Heart left ventricle (tissue), 16 donors: ENCODE measurements around the gene IFT80. TPM values are rescaled to one million over a fixed set of nuclear protein-coding genes. Genes with fewer than 3 reads are reported as not detected.
A peak's percentile ranks its signal among the peaks of the same experiment; 100 is the strongest.

Experiments
- ATAC-seq, 4 donors: fragments of 200-7000 bp; cut with Tn5 transposase; one replicate each; pipeline ENCODE4 v1.9.1; 2020 to 2022; ENCODE audit warnings: moderate library complexity in 4 of 4, mild to moderate bottlenecking in 3 of 4, moderate number of reproducible peaks in 1 of 4
- DNase-seq, 5 donors: peaks; one replicate each; pipeline ENCODE4 v3.0.0-alpha.2; 2020
- H3K27ac ChIP-seq, 12 donors: fragments of 200-600 bp; sonication (generic) in 4 of 12; one replicate each; pipeline versions ENCODE4 v1.5.0 to v1.8.0; 2016 to 2022; ENCODE audit warnings: mild to moderate bottlenecking in 2 of 12
- H3K27me3 ChIP-seq, 9 donors: fragments of 200-600 bp; sonication (generic) in 2 of 9; one replicate each; pipeline versions ENCODE4 v1.5.1 to v1.8.0; 2016 to 2022; ENCODE audit warnings: mild to moderate bottlenecking in 3 of 9
- H3K36me3 ChIP-seq, 9 donors: fragments of 200-600 bp; sonication (generic) in 2 of 9; one replicate each; pipeline versions ENCODE4 v1.5.0 to v1.8.0; 2018 to 2022; ENCODE audit warnings: mild to moderate bottlenecking in 2 of 9
- H3K4me1 ChIP-seq, 12 donors: fragments of 200-600 bp; sonication (generic) in 4 of 12; one replicate each; pipeline versions ENCODE4 v1.5.0 to v1.8.0; 2016 to 2022; ENCODE audit warnings: mild to moderate bottlenecking in 3 of 12
- H3K4me3 ChIP-seq, 12 donors: fragments of 200-600 bp; sonication (generic) in 4 of 12; one replicate each; pipeline versions ENCODE4 v1.5.0 to v1.8.0; 2017 to 2022; ENCODE audit warnings: mild to moderate bottlenecking in 9 of 12, moderate library complexity in 4 of 12
- H3K9me3 ChIP-seq, 12 donors: fragments of 200-600 bp; sonication (generic) in 4 of 12; one replicate each; pipeline versions ENCODE4 v1.5.0 to v1.8.0; 2016 to 2022; ENCODE audit warnings: mild to moderate bottlenecking in 1 of 12
- POLR2A ChIP-seq, 2 donors: fragments of 450-650 bp; IDR thresholded peaks; one replicate each; pipeline ENCODE4 v1.6.1; 2017; ENCODE audit warnings: antibody characterized with exemption in 2 of 2, mild to moderate bottlenecking in 2 of 2, moderate library complexity in 2 of 2
- WGBS, 4 donors: extraction: QIAGEN DNeasy Blood & Tissue Kit in 2 of 4; methylation state at CpG; one replicate each; pipeline versions ENCODE4 v1.1.5 to v1.1.7; 2013 to 2018; 5-methylcytosine and 5-hydroxymethylcytosine counted together
- intact Hi-C, 10 donors: fragments of 100-400 bp; cut with DNase I; formaldehyde crosslinking; loops; one replicate each; pipeline versions ENCODE4 v1.11.1 to v1.14.2; 2022
- polyA plus RNA-seq, 2 donors: library from polyadenylated mRNA; stranded (reverse); fragments of 200-250 nt; gene quantifications; one replicate each; pipeline ENCODE4 v1.2.3, GENCODE V29; 2013
- total RNA-seq, 9 donors: library from RNA; depleted of rRNA in 2 of 9; stranded (reverse); fragments of >200 nt in 2 of 9; fragmentation: NEBNext Ultra II Directional in 3 of 9; extraction: Animal tissue kit (Norgen Biotek cat#: 25700) in 3 of 9; gene quantifications; one replicate each; pipeline versions ENCODE4 v1.1.0 to v1.2.4, GENCODE V29; 2016 to 2023
- TF ChIP-seq, protein P1 (sequence below), 12 donors: fragments of 200-600 bp; sonication (generic) in 4 of 12; IDR thresholded peaks; one replicate each; pipeline versions ENCODE4 v1.5.0 to v1.8.0; 2018 to 2022; ENCODE audit warnings: antibody characterized with exemption in 12 of 12, mild to moderate bottlenecking in 5 of 12
- donor health status: ischemic (EF 13 %, LVEDD 7.1; RV severe dilation, severe dysfunction).
- donor health status: healthy with polysubstance abuse.
- donor health status: DM: no; HTN: yes; CAD: no.
- donor health status: DM: no; HTN: no; CAD: no.
- donor health status: ischemic (EF 25% LVEDD 6.9; RV normal size, moderate dysfunction).
- donor health status: ischemic (EF 25% LVEDD 5.7; RV mildly dilated, moderate dysfunction).
- donor health status: healthy.
- donor health status: DM: yes; HTN: yes; CAD: no.
- donor health status: ischemic (EF 35%, LVEDD 5.7; RV mildly dilated, moderate dysfunction).
- donor health status: nonischemic (EF 11% LVEDD 7.7; RV severe dilation, severe dysfunction).
- donor health status: DM: yes; HTN: yes; CAD: no.
- donor health status: PGD.
- donor health status: ischemic (EF 29% LVEDD 5.4; RV normal size, mild dysfunction).
- donor health status: nonischemic (EF 23%, LVEDD 6.1; RV moderate dilation, normal function).

Gene IFT80
- total and polyA plus RNA-seq, 11 donors: 6.2 to 18.6 (median 10.5) TPM

DNA sequence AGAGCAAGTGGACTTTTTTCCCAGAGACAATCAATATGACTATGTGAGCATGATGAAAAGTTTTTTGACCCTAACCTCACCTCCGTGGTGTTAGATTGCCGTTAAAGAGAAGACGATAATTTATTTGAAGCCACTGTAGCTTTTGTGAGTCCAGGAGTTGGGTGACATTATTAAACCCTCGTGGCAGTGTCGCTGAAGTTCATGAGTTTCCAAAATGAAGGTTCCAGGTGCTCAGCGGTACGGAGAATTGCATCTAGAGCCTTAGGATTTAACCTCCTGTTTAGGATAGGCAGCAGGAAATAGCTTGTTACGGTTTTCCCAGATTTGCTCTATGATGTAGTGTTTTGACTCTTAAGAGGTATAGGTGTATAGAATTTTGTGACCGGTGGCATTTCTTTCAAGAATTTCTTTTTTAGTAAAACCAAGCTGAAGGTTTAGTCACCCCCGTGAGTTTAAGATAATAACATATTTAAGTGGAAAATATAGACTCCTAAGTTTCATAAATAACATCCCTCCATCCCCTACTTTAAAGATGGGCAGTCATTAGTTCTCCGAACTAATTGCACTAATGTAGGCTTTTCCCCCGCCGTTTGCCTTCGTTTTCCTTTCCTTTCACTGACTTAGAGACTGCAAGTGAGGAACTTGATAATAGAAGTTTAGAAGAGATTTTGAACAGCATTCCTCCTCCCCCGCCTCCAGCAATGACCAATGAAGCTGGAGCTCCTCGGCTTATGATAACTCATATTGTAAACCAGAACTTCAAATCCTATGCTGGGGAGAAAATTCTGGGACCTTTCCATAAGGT, 2.5 kb upstream of the IFT80 start:
- 7 to 15% (median 12%) methylated on average over 16 of the region's 16 CpGs for WGBS, 4 donors
- intact Hi-C loops: no loop called here

DNA sequence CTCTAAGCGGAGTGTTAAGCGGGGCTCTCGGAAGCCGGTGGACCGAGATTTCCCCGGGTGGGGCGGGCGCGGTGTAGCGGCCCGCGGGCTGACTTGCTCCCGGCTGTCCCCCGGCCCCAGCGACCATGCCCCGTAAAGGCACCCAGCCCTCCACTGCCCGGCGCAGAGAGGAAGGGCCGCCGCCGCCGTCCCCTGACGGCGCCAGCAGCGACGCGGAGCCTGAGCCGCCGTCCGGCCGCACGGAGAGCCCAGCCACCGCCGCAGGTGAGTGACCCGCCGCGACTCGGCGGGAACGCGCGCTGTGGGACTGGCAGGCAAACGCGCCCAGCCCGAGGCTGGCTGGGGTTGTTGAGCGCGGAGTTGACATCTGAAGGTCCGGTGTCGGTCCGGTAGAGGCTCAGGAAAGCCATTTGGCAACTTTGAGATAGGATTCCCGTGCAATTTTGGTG, 1.7 kb upstream of the IFT80 start:
- Histone ChIP-seq H3K9me3 (no peaks in the 10 kb centered on the region), H3K36me3 (peaks cover 0 to 10% (median 0%) of the 10 kb centered on the region in 9 donors), H3K27ac (peak overlapping the region; percentile 15 to 93 (median 86)), H3K4me1 (peaks cover 0 to 40% (median 17%) of the 10 kb centered on the region in 12 donors), H3K27me3 (no peaks in the 10 kb centered on the region), H3K4me3 (peak overlapping the region; percentile 47 to 90 (median 74))
- ATAC-seq (peak in 2 of 4 donors; percentile 13 to 25), DNase-seq (peak; percentile 23 to 73 (median 31))
- intact Hi-C loops: no loop called here
- TF ChIP-seq, protein P1, sequence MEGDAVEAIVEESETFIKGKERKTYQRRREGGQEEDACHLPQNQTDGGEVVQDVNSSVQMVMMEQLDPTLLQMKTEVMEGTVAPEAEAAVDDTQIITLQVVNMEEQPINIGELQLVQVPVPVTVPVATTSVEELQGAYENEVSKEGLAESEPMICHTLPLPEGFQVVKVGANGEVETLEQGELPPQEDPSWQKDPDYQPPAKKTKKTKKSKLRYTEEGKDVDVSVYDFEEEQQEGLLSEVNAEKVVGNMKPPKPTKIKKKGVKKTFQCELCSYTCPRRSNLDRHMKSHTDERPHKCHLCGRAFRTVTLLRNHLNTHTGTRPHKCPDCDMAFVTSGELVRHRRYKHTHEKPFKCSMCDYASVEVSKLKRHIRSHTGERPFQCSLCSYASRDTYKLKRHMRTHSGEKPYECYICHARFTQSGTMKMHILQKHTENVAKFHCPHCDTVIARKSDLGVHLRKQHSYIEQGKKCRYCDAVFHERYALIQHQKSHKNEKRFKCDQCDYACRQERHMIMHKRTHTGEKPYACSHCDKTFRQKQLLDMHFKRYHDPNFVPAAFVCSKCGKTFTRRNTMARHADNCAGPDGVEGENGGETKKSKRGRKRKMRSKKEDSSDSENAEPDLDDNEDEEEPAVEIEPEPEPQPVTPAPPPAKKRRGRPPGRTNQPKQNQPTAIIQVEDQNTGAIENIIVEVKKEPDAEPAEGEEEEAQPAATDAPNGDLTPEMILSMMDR (IDR thresholded peaks at IDR 0.05): no peak
- TF ChIP-seq POLR2A (IDR thresholded peaks at IDR 0.05): no peak
- WGBS, 4 donors: 0 to 1% (median 0%) methylated on average over 32 to 51 of the region's 51 CpGs

More for the DNA sequence above, 2.5 kb upstream of the IFT80 start:
- Histone ChIP-seq H3K4me3 (peak overlapping the region; percentile 47 to 90 (median 74)), H3K36me3 (peaks cover 0 to 11% (median 0%) of the 10 kb centered on the region in 9 donors), H3K4me1 (peaks cover 0 to 40% (median 17%) of the 10 kb centered on the region in 12 donors), H3K27me3 (no peaks in the 10 kb centered on the region), H3K9me3 (no peaks in the 10 kb centered on the region), H3K27ac (peak overlapping the region in 9 of 12 donors; percentile 15 to 93 (median 86))
- ATAC-seq (no peak), DNase-seq (peak in 1 of 5 donors; percentile 35)
- TF ChIP-seq, protein P1 (IDR thresholded peaks at IDR 0.05): no peak
- TF ChIP-seq POLR2A (IDR thresholded peaks at IDR 0.05): no peak

DNA sequence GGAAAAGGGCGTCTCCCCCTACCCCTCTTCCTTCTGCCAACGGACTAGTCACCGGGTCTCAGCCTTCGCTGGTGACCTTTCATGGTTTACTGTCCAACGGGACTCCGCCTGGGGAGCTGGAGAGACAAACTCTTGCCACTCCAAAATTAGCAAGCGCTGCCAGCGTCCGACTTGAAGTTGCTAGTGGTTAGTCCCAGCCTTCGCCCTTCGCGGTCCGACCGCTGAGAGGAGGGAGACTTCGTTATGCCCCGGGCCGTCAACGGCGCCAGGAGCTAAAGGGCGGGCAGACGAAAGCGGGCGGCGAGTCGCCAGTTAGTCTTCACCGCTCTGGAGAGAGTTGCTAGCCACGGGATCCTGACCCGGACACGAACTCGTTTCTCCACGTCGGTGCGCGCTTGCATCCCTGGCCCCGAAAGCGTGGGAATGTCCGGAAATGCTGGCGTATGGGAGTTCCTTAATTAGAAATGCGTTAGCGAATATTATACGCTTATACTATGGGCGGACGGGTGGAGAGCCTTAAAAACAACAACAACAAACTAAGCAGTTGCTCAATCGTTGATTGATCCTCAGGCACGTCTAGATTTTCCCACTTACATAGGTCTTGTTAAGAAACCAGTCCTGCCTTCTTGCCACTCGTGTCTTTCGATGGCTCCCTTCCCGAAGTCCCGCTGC, 1.1 kb upstream of the IFT80 start:
- Histone ChIP-seq H3K4me1 (peaks cover 0 to 40% (median 17%) of the 10 kb centered on the region in 12 donors), H3K27ac (peak overlapping the region; percentile 72 to 93 (median 86)), H3K9me3 (no peaks in the 10 kb centered on the region), H3K36me3 (peaks cover 0 to 7% (median 0%) of the 10 kb centered on the region in 9 donors), H3K4me3 (peak overlapping the region; percentile 47 to 90 (median 74)), H3K27me3 (no peaks in the 10 kb centered on the region)
- DNase-seq: peak; percentile 45 to 74 (median 51)
- WGBS, 4 donors: 0 to 1% (median 0%) methylated on average over 45 to 49 of the region's 49 CpGs
- intact Hi-C loops: no loop called here
- TF ChIP-seq, protein P1 (IDR thresholded peaks at IDR 0.05): no peak
- TF ChIP-seq POLR2A (IDR thresholded peaks at IDR 0.05): no peak
- peak in 3 of 4 donors; percentile 16 to 36 (median 30) for ATAC-seq

DNA sequence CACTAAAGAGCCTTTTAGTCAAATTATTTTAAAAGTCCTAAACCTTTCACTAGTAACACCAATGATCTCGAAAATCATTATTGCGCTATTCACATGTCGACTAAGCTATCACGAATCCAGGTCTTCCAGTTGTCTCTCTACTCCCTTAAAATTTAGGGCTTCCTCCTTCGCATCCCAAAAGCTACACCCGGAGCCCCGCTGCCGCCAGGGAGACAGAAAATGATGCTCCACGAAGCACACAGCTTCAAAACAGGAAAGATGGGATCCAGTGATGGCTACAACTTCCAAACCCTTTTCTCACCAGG, 253 bp downstream of the IFT80 start:
- DNase-seq (no peak), ATAC-seq (peak in 2 of 4 donors; percentile 4 to 11)
- H3K27me3 ChIP-seq: no peaks in the 10 kb centered on the region
- intact Hi-C loops: loop anchor here in 2 of 10 donors (1.0 to 5.0 kb wide), 2 partner anchors 167 to 169 kb away; partner anchors contain the start of gene KPNA4 (in 2 of the 2)
- no peaks in the 10 kb centered on the region for H3K9me3 ChIP-seq
- H3K4me3 ChIP-seq: peak overlapping the region; percentile 47 to 90 (median 74)
- H3K36me3 ChIP-seq: no peaks in the 10 kb centered on the region
- H3K27ac ChIP-seq: peak overlapping the region; percentile 72 to 93 (median 86)
- 0 to 1% (median 0%) methylated on average over 9 of the region's 9 CpGs for WGBS, 4 donors
- H3K4me1 ChIP-seq: peaks cover 0 to 28% (median 18%) of the 10 kb centered on the region in 12 donors
- TF ChIP-seq, protein P1 (IDR thresholded peaks at IDR 0.05): no peak
- TF ChIP-seq POLR2A (IDR thresholded peaks at IDR 0.05): no peak
